Measurements from ENCODE around the gene PALM. TPM values are rescaled to one million over a fixed set of nuclear protein-coding genes. Genes with fewer than 3 reads are reported as not detected.

Gene PALM
- 1 to 10 TPM in 1 of 5 experiments, not detected in 4; 1.0 TPM for total RNA-seq
- not detected for polyA plus RNA-seq
- not detected for total RNA-seq

DNA sequence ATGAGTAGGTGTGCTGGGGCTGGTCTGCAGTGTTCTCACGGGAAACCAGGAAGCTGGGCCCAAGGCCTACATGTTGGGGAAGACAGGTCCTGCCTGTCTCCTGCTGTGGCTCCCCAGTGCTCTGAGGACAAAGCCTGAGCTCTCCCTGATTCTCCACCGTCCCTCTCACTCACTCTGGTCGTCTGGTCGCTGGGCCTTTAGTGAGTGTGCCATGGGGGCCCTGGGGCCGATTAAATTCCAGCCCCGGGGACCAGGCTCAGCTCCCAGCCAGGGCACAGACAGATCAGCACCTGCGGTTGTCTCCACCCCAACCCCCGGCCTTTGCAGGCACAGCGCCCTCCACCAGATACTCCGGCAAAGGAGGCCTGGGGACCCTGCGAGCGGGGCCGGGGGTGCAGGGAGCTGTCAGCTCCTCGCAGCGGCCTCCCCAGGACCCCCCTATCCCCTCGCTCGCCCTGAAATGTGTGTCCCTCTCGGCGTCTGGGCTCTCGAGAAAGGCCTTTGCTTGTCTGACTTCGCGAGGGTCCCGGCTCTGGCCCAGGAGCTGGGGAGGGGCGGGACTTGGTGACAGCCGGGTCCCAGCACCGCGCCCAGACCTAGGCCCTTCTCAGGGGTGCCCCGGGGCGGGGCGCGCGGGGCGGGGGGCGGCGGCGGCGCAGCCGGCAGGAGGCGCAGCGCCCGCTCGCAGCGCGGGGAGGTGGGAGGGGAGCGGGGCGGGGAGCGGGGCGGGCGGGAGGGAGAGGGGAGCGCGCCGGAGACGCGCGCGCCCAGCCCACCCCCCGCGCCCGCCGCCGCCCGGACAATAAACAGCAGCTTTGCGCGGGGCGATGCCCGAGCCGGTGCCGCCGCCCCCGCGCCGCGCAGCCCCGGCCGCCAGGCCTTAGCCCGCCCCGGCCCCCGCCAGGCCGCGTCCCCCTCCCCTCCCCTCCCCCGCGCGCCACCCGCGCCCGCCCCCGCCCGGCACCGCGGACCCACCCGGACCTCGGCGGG, at the start of gene PALM:
PALM (plus strand) TSS at position 782 of the 990 bp plus-strand sequence. CDS start 212 bp downstream, outside the sequence.
- peaks cover 11 to 26% (median 16%) of the 10 kb centered on the region in 5 donors for H3K27me3 Mint-ChIP-seq
- Histone ChIP-seq H3K27ac (ENCODE audit: low read depth, low read length) (no peak within 1 kb of the TSS), H3K4me3 (ENCODE audit: low read length) (no peak within 1 kb of the TSS), H3K9me3 (ENCODE audit: control insufficient read depth in 2 of 3, low read length in 3 of 3) (peaks cover 0 to 3% (median 0%) of the 10 kb centered on the region in 3 experiments), H3K36me3 (ENCODE audit: control insufficient read depth in 2 of 3, insufficient read depth in 3 of 3, low read length in 3 of 3) (no peaks in the 10 kb centered on the region), H3K27me3 (ENCODE audit: control insufficient read depth in 2 of 2, insufficient read depth in 2 of 2, low read length in 2 of 2) (peaks cover 0 to 5% of the 10 kb centered on the region in 2 donors), H3K4me1 (ENCODE audit: control insufficient read depth in 2 of 2, insufficient read depth in 2 of 2, low read length in 2 of 2) (peaks cover 0 to 6% of the 10 kb centered on the region in 2 donors)
- peak within 1 kb of the TSS in 9 of 10 donors; percentile 12 to 73 (median 51) for H3K4me3 Mint-ChIP-seq
- POLR2A ChIA-PET, result no interaction called here
- H3K4me1 Mint-ChIP-seq, result peaks cover 0 to 14% (median 4%) of the 10 kb centered on the region in 7 donors
- peaks cover 0 to 4% (median 0%) of the 10 kb centered on the region in 11 donors for H3K9me3 Mint-ChIP-seq
- no peak within 1 kb of the TSS for H3K27ac Mint-ChIP-seq
- DNase-seq, result no peak
- CTCF ChIA-PET, result no interaction called here
- intact Hi-C loops (cut with micrococcal nuclease), result no loop called here
- no peak for ATAC-seq
- H3K36me3 Mint-ChIP-seq, result no peaks in the 10 kb centered on the region

DNA sequence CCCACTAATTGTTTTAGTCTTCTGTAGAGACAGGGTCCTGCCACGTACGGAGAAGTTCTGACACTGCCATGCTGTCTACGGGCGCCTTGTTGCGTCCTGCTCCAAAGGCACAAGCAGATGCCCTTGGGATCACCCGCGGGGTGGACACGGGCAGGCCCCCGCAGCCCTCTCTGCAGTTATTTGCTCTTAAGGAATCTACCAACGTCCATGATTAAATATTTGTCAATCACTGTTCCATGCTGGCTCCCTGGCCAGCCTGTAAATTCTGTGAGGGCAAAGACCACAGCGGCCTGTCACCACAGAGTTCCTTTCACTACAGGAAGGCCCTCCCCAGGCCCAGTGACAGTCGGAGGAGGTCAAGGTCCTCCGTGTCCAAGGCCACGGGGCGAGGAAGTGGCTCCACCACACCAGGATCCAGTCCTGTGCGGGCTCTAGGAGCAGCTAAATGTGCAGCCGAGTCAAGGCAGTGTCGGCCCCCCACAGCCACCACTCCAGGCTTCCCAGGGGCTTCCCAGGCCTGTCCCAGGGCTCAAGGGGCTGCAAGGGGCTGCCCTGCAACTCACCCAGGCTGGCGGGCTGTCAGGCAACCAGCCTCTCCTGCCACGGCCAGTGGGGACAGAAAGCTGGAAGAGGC, 47.8 kb upstream of the PALM start:
- H3K9me3 ChIP-seq (ENCODE audit: control insufficient read depth in 2 of 3, low read length in 3 of 3), result no peaks in the 10 kb centered on the region
- intact Hi-C loops (cut with micrococcal nuclease), result loop anchor here (1.0 to 10.0 kb wide), 11 partner anchors 22 to 744 kb away; partner anchors contain the start of genes FGF22 (in 2 of the 2), POLRMT (in 2 of the 2), ATP5F1D (in 1 of the 2) and BSG (in 1 of the 2)
- peaks cover 0 to 3% (median 0%) of the 10 kb centered on the region in 11 donors for H3K9me3 Mint-ChIP-seq
- POLR2A ChIA-PET, result interaction anchor here (0.6 to 2.0 kb wide), 16 partner anchors 11 to 614 kb away, joined by 3 to 18 read pairs (median 3); partner anchors contain the start of genes FAM174C, POLRMT, PTBP1 and TPGS1
- DNase-seq (no peak), ATAC-seq (no peak)
- H3K4me3 ChIP-seq (ENCODE audit: low read length), result peak overlapping the region; percentile 92
- H3K4me3 Mint-ChIP-seq, result peak overlapping the region; percentile 95 to 99 (median 98)
- peak overlapping the region; percentile 96 for H3K27ac ChIP-seq (ENCODE audit: low read depth, low read length)
- CTCF ChIA-PET, result interaction anchor here (0.5 to 1.2 kb wide), 3 partner anchors 26 to 245 kb away, joined by 3 to 5 read pairs (median 4); no protein-coding TSS in a partner anchor
- H3K4me1 ChIP-seq (ENCODE audit: control insufficient read depth in 2 of 2, insufficient read depth in 2 of 2, low read length in 2 of 2), result peaks cover 39 to 52% of the 10 kb centered on the region in 2 donors
- H3K27me3 ChIP-seq (ENCODE audit: control insufficient read depth in 2 of 2, insufficient read depth in 2 of 2, low read length in 2 of 2), result no peaks in the 10 kb centered on the region
- H3K27ac Mint-ChIP-seq, result peak overlapping the region; percentile 93 to 98 (median 97)
- peaks cover 0 to 5% (median 0%) of the 10 kb centered on the region in 5 donors for H3K36me3 Mint-ChIP-seq
- peaks cover 0 to 50% (median 0%) of the 10 kb centered on the region in 3 experiments for H3K36me3 ChIP-seq (ENCODE audit: control insufficient read depth in 2 of 3, insufficient read depth in 3 of 3, low read length in 3 of 3)
- no peaks in the 10 kb centered on the region for H3K27me3 Mint-ChIP-seq
- peaks cover 24 to 60% (median 36%) of the 10 kb centered on the region in 7 donors for H3K4me1 Mint-ChIP-seq

DNA sequence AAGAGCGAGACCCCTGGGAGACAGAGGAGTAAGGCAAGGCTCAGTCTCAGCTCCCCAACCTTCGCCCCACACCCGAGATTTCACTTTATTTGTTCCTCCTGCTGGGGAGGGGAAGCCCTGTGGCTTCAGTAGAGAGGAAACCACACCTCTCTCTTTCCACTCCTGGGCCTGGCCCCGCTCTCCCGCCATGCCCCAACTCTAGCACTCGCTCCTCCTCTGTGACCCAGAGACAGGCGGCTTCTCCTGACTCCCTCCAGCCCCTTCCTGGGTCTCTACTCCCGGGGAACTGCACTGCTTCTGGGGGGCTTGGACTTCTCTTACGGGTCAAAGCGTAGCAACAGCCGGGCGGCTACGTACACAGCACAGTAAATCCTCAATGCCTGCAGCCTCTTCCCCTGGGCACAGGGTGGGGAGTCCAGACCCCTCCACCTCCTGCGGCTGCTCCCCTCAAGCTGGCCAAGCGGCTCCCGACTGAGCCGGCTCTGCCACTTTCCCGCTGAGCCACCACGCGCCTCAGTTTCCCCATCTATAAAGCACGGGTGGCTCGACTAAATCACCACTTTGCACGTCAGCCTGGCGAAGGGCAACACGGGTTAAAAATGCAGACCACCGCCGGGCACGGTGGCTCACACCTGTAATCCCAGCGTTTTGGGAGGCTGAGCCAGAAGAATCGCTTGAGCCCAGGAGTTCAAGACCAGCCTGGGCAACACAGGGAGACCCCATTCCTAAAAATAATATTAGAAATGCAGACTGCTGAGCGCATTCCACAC, 47.1 kb upstream of the PALM start:
- ChIA-PET CTCF (interaction anchor here (0.9 kb wide), 1 partner anchor 244 kb away, joined by 5 read pairs; no protein-coding TSS in a partner anchor), POLR2A (interaction anchor here (0.6 to 2.0 kb wide), 9 partner anchors 12 to 613 kb away, joined by 3 to 18 read pairs (median 3); partner anchors contain the start of genes FAM174C, POLRMT and TPGS1)
- ATAC-seq (peak; percentile 46), DNase-seq (peak in 8 of 9 donors; percentile 65 to 79 (median 70))
- Histone ChIP-seq H3K4me3 (ENCODE audit: low read length) (peak overlapping the region; percentile 92), H3K27ac (ENCODE audit: low read depth, low read length) (peak overlapping the region; percentile 96), H3K9me3 (ENCODE audit: control insufficient read depth in 2 of 3, low read length in 3 of 3) (no peaks in the 10 kb centered on the region), H3K4me1 (ENCODE audit: control insufficient read depth in 2 of 2, insufficient read depth in 2 of 2, low read length in 2 of 2) (peaks cover 38 to 45% of the 10 kb centered on the region in 2 donors), H3K27me3 (ENCODE audit: control insufficient read depth in 2 of 2, insufficient read depth in 2 of 2, low read length in 2 of 2) (no peaks in the 10 kb centered on the region), H3K36me3 (ENCODE audit: control insufficient read depth in 2 of 3, insufficient read depth in 3 of 3, low read length in 3 of 3) (peaks cover 0 to 43% (median 0%) of the 10 kb centered on the region in 3 experiments)
- Mint-ChIP-seq H3K4me1 (peaks cover 22 to 53% (median 32%) of the 10 kb centered on the region in 7 donors), H3K36me3 (peaks cover 0 to 5% (median 0%) of the 10 kb centered on the region in 5 donors), H3K9me3 (peaks cover 0 to 3% (median 0%) of the 10 kb centered on the region in 11 donors), H3K4me3 (peak overlapping the region; percentile 95 to 99 (median 98)), H3K27me3 (no peaks in the 10 kb centered on the region), H3K27ac (peak overlapping the region; percentile 93 to 98 (median 97))
- intact Hi-C loops (cut with micrococcal nuclease), result loop anchor here (1.0 to 10.0 kb wide), 11 partner anchors 22 to 743 kb away; partner anchors contain the start of genes FGF22 (in 2 of the 2), POLRMT (in 2 of the 2), ATP5F1D (in 1 of the 2) and BSG (in 1 of the 2)

GRCh38 chr19:662207-662961, 46.4 kb upstream of the PALM start:
- intact Hi-C loops (cut with micrococcal nuclease), result loop anchor here (5.0 to 10.0 kb wide), 5 partner anchors 90 to 742 kb away; partner anchors contain the start of genes ATP5F1D (in 1 of the 2), BSG (in 1 of the 2), DAZAP1 (in 1 of the 2) and GAMT (in 1 of the 2)
- peak; percentile 17 for ATAC-seq

More at GRCh38 chr19:662207-662961, 46.4 kb upstream of the PALM start:
- POLR2A ChIA-PET, result interaction anchor here (0.6 to 1.8 kb wide), 9 partner anchors 16 to 607 kb away, joined by 3 to 11 read pairs (median 5); partner anchors contain the start of genes CDC34, CIRBP and POLRMT
- Histone ChIP-seq H3K27me3 (ENCODE audit: control insufficient read depth in 2 of 2, insufficient read depth in 2 of 2, low read length in 2 of 2) (no peaks in the 10 kb centered on the region), H3K4me3 (ENCODE audit: low read length) (peak overlapping the region; percentile 92), H3K27ac (ENCODE audit: low read depth, low read length) (peak overlapping the region; percentile 96), H3K9me3 (ENCODE audit: control insufficient read depth in 2 of 3, low read length in 3 of 3) (no peaks in the 10 kb centered on the region), H3K36me3 (ENCODE audit: control insufficient read depth in 2 of 3, insufficient read depth in 3 of 3, low read length in 3 of 3) (peaks cover 0 to 35% (median 0%) of the 10 kb centered on the region in 3 experiments), H3K4me1 (ENCODE audit: control insufficient read depth in 2 of 2, insufficient read depth in 2 of 2, low read length in 2 of 2) (peaks cover 34 to 37% of the 10 kb centered on the region in 2 donors)
- CTCF ChIA-PET, result interaction anchor here (0.8 to 1.2 kb wide), 2 partner anchors 72 to 201 kb away, joined by 4 to 7 read pairs; no protein-coding TSS in a partner anchor
- H3K36me3 Mint-ChIP-seq, result peaks cover 0 to 5% (median 0%) of the 10 kb centered on the region in 5 donors
- H3K27ac Mint-ChIP-seq, result peak overlapping the region; percentile 93 to 98 (median 97)
- H3K9me3 Mint-ChIP-seq, result peaks cover 0 to 3% (median 0%) of the 10 kb centered on the region in 11 donors
- no peaks in the 10 kb centered on the region for H3K27me3 Mint-ChIP-seq
- DNase-seq, result peak in 8 of 9 donors; percentile 65 to 73 (median 70)
- peaks cover 21 to 45% (median 32%) of the 10 kb centered on the region in 7 donors for H3K4me1 Mint-ChIP-seq
- H3K4me3 Mint-ChIP-seq, result peak overlapping the region; percentile 95 to 99 (median 98)

All from naive thymus-derived CD4-positive, alpha-beta T cell (primary cell).